Esophagus squamous epithelium (tissue), 4 donors: ENCODE data around the gene PRKAR1A.

Experiments used
- POLR2A ChIP-seq, 4 donors: fragments of 450-650 bp; IDR thresholded peaks; one replicate each; pipeline ENCODE4 v1.6.1; 2017; ENCODE audit warnings: antibody characterized with exemption in 4 of 4, mild to moderate bottlenecking in 4 of 4, moderate library complexity in 3 of 4
- TF ChIP-seq, protein P1 (sequence below), 6 experiments: fragments of 450-650 bp in 4 of 6; fragments of 200-600 bp in 2 of 6; sonication (generic) in 2 of 6; IDR thresholded peaks; one replicate each; pipeline ENCODE4 v1.5.1; 2016 to 2019; ENCODE audit warnings: antibody characterized with exemption in 6 of 6, mild to moderate bottlenecking in 4 of 6, moderate library complexity in 4 of 6

DNA sequence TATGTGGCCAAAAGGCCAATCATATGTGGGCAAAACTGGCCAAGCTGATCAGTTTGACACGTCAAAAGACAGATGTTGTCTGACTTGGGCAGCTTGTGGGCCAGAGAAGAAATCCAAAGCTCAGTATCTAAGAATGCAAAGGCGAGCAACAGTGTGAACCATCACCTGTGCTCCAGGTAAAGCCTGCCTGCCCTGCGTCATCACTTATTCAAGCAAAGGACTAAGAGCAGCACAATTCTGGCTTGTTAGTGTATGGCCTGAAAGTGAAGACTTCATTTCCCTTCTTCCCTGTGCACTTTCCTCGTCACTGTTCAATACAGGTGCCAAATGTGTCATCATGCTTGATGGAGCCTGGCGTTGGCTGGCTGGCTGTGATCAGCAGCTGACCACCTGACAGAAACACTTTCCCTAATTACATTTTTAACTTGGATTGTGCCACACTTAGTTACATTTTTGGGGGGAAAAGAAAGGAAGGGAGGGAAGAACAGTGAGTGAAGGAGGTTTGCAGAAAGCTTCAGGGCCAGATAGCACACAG, 84.2 kb downstream of the PRKAR1A start:
- no peak for TF ChIP-seq POLR2A (IDR thresholded peaks at IDR 0.05)
- TF ChIP-seq, protein P1, sequence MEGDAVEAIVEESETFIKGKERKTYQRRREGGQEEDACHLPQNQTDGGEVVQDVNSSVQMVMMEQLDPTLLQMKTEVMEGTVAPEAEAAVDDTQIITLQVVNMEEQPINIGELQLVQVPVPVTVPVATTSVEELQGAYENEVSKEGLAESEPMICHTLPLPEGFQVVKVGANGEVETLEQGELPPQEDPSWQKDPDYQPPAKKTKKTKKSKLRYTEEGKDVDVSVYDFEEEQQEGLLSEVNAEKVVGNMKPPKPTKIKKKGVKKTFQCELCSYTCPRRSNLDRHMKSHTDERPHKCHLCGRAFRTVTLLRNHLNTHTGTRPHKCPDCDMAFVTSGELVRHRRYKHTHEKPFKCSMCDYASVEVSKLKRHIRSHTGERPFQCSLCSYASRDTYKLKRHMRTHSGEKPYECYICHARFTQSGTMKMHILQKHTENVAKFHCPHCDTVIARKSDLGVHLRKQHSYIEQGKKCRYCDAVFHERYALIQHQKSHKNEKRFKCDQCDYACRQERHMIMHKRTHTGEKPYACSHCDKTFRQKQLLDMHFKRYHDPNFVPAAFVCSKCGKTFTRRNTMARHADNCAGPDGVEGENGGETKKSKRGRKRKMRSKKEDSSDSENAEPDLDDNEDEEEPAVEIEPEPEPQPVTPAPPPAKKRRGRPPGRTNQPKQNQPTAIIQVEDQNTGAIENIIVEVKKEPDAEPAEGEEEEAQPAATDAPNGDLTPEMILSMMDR (IDR thresholded peaks at IDR 0.05): no peak
